ENCODE measurements around the gene ZNF410.
"Not testable (repeated sequence)": the region's sequence is repeated elsewhere in the genome, so short reads cannot be mapped to it uniquely, and the experiment has no call there.

The ZNF410 gene

DNA sequence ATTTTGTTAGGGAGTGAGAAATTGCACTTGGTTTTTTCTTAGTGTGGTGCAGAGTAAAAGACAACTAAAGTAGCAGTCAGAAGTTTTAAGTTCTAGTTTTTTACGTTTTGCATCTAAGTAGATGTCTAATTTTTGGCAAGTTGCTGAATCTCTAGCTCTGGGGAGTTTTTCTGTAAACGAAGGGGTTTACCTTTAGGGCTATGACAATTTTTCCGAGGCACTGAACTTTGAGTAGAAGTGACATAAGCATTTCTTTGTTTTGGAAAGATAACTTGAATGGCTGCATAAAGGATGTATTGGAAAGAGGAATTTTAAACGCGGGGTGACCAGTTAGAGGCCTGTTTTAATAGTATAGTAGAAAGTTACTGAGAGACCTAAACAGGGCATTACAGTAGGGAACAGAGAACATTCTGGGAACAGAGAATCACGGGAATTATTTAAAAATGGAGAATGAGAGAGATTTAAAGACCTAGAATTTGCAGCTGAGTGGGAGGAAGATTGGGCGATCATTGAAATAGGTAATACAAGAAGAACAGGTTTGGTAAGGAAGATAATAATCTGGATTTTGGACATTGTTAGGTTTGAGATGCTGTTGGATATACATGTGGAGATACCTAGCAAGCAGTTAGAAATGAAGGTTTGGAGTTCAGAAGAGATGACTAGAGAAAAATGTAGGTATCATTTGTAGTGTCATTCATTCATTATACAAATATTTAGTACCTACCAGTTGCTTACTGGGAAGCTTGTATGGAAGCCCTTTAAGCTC is 1.2 kb downstream of the ZNF410 start:
- no peak for DNase-seq

DNA sequence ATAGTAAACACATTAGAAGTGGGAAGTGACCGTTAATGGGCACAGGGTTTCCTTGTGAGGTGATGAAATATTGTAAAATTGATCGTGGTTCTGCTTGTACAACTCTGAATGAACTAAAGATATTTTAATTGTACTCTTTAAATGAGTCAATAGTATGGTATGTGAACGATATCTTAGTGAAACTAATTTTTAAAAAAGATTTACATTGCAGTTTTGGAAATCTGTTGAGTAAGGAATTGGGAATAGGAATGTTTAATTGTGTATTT is 1.7 kb downstream of the ZNF410 start:
- DNase-seq, result no peak

DNA sequence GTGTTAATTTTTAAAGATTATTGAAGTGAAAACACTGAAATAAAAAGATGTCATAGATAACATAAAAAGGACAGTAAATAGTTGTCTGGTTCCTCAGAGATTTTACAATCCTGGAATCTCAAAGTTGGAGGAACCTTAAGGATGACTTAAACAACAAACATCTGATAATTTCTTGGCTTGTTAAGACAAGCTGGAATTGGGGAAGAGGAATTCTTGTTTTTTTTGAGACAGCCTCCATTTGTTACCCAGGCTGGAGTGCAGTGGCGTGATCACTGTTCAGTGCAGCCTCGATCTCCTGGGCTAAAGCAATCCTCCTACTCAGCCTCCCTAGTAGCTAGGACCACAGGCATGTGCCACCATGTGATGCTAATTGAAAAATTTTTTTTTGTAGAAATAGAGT is 2.3 kb downstream of the ZNF410 start:
- no peak for DNase-seq

DNA sequence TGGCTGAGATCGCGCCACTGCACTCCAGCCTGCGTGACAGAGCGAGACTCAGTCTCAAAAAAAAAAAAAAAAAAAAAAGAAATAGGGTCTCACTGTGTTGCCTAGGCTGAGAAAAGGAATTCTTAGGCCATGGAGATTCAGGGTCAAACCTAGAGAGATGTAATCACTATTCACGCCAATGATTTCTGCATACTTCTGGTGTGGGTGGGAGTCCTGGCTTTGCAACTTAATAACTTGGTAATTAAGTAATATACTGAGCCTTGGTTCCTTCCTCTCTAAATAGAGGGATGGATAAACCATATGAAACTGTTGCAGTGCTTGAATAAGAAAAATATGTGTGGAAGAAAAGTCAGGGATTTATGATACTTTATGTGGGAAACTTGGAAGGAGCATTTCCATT is 2.7 kb downstream of the ZNF410 start:
- DNase-seq, result no peak

DNA sequence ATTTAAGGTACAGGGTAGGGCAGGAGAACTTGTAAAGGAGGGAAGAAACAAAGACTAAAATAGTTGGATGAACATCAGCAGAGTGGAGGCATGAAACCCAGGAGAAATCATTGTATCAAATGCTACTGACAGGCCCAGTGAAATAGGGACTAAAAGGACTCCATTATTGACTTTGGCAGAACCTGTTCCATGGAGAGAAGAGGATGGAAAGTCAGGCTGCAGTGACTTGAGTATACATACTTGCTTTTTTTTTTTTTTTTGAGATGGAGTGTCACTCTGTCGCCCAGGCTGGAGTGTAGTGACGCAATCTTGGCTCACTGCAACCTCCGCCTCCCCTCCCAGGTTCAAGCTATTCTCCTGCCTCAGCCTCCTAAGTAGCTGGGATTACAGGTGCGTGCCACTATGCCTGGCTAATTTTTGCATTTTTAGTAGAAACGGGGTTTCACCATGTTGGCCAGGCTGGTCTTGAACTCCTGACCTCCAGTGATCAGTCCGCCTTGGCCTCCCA is 7.6 kb downstream of the ZNF410 start:
- DNase-seq, result not testable (repeated sequence)

DNA sequence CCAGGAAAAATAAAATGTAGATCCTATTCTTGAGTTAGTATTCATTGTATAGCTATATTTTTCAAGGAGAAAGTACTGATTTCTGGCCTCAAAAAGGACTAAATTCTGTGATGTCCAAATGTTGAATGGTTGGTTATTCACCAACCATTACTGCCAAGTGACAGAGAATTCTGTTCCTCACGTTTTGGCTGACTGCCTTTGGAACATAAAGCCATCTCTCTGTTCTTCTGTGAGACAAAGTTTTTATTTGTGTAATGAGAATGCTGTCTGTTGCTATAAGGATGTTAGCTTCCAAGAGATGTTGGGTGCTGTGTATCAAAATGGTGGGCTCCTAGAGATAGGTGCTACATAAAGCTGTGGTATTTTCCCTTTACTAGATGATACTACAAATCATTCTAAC is 9.3 kb downstream of the ZNF410 start:
- no peak for DNase-seq

DNA sequence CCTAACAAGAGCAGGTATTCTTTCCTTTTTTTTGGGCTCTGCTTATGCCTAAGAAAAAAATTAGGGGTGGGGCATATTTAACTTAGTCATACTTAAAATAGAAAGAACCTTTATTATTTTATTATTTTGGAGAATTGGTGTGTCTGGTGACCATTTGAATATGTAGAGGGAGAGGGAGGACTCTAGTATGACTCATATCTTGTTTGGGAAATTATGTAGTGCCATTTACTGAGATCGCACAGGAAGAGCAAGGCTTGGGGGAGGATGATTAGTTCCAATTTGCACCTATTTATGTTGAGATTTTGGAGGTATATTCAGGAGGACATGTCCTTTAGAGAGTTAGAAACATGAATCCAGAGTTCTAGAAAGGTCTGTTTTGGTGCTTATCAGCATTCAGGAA is 9.9 kb downstream of the ZNF410 start:
- no peak for DNase-seq

DNA sequence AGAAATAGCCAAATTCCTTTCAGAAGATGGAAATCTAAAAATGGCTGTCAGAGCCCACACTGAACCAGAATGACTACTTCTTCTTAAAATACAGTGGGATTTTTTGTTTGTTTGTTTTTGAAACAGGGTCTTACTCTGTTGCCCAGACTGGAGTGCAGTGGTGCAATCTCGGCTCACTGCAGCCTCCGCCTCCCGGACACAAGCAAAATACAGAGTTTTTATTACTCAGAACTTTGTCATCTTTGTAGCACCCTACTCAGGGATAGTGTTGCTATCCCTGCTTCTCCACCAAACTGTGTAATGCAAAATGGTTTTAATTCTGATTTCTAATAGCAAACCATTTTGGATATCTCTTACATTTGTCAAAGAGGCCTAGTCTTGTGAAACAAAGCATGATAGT is 16.4 kb downstream of the ZNF410 start:
- no peak for DNase-seq

DNA sequence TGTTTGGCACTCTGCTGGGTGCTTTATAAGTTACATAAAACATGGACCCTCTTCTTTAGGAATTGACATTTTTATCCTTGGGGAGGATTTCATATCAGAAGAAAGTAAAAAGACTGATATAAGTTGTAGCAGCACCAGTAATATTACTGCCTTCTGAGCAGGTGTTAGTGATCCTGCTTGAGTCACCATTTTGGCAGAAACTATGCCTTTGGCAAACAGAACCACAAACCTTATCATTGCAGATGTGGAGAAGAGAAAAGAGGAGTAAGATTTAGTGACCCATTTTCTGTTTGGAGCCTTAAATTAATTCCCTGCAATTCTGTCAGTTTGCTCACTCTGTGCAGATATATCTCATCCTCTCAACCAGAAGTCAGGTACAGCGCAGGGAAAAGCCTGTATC is 23.0 kb downstream of the ZNF410 start:
- DNase-seq, result no peak

DNA sequence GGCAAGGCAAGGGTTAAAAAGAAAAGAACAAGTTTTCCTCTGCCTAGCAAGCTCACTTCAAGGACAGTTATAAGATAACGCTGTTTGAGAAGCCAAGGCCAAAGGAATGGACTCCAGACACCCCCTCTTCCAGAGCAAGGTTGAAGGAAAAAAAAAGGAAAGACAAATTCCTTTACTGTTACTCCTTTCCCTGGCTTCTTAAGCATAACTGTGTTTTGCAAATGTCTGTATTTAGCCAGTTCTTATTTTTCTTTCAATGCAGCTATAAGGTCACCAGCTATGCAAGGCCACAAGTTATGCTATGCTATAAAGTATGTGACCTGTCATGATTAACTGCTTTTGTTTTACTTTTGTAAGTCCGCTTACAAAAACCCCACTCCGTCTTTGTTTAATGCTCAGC is 26.6 kb downstream of the ZNF410 start:
- no peak for DNase-seq

DNA sequence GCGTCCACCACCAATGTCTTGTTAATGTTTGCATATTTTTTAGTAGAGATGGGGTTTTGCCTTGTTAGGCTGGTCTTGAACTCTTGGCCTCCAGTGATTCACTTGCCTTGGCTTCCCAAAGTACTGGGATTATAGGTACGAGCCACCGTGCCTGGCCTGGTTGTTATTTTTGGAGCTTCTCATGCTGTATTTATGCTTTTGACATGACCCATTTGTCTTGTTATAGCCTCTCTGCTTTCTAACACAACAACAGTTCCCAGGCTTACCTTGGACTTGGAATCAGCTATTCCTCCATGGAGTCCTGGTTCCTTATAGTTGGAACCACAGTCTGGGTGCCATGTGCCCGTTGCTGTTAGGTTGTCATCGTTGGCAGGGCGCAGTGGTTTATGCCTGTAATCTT is 29.7 kb downstream of the ZNF410 start:
- DNase-seq, result no peak

DNA sequence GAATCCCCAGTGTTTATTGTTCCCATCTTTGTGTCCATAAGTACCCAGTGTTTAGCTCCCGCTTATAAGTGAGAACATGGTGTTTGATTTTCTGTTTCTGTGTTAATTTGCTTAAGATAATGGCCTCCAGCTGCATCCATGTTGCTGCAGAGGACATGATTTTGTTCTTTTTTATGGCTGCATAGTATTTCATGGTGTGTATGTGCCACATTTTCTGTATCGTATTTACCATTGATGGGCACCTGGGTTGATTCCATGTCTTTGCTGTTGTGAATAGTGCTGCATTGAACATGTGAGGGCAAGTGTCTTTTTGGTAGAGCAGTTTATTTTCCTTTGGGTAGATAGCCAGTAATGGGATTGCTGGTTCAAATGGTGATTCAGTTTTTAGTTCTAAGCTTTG is 32.8 kb downstream of the ZNF410 start:
- DNase-seq, result not testable (repeated sequence)

DNA sequence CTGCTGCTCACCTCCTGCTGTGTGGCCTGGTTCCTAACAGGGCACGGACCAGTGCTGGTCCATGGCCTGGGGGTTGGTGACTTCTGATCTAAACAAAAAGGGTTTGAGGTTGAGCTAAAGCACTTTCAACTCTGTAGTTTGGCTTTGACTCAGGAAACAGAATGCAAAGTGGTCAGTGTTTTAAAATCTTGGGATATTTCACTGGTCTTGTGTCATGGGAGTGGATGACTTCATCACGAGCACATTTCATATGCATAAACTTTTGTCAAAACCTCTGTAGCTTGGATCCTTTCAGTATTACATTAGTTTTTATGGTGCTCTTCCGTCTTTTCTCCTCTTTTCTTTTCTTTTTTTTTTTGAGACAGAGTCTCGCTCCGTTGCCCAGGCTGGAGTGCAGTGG is 37.7 kb downstream of the ZNF410 start:
- no peak for DNase-seq

DNA sequence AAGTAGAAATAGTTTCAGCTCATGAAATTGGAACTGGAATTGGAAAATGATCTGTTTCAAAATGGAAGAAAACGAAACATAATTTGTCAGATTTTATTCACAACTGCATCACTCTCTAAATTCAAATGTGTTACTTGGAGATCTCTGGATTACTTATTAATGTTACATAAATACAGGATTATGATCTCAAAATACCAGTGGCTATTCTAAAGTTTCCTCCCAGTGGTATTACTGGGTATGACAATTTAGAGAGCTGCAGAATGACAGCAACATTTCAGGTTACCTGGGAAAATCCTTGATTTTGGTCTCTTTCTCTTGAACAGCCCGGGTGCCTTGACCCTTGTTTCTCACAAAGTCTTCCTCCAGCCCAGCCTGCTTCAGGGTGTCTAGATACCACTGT is 49.0 kb downstream of the ZNF410 start:
- DNase-seq, result no peak

DNA sequence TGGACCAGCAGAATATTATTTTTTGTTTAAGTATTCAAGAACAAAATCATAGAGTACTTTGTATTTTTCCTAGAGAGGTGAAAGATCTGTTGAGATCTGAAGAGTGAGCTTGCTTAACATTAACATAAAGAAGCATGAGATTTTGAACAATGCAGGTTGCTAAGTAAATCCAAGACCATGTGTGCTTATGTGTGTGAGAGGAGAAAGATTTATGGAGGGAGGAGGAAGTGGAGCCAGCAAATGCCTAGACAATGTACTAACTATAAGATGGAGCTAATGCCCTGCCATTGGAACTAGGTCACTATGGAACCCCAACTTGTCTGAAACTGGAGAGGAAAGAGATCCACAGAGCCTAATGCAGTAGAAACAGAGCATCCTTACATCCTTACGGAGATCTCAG is 49.9 kb downstream of the ZNF410 start:
- DNase-seq, result no peak

DNA sequence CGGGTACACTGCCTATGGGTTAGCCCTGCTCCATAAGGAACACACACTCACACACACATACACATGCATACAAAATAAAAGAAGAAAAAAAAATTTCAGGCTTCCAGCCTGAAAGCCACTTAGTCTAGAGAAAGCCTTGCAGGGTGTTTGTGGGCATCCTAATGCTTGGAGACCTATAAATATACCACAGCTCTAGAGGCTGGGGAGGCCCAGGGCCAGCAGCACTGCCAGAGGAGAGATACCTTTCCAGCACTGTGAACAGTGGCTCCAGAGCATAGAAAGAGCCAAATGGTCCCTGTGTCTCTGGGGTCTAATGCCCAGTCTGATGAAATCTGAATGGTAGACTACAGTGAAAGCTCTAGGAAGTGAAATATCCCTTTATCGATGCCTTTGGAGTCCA is 50.4 kb downstream of the ZNF410 start:
- no peak for DNase-seq

DNA sequence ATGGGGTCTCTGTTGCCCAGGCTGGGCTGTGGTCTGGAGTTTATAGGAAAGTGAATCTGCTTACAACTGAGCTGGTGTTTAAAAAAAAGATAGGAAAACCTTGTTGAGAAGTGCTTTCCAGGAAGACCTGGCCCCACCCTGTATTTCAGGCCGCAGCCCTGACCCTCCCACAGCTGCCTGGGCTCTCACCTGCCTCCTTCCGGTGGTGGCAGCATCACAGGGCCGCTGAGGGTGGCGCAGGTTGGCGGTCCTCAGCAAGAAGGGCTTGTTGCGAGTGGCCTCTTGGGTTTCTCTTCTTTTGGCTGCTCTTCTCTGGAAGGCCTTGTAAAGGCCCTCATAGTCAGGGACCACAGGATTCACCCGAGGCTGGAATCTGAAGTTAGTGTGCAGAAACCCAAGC is 55.5 kb downstream of the ZNF410 start:
- no peak for DNase-seq

DNA sequence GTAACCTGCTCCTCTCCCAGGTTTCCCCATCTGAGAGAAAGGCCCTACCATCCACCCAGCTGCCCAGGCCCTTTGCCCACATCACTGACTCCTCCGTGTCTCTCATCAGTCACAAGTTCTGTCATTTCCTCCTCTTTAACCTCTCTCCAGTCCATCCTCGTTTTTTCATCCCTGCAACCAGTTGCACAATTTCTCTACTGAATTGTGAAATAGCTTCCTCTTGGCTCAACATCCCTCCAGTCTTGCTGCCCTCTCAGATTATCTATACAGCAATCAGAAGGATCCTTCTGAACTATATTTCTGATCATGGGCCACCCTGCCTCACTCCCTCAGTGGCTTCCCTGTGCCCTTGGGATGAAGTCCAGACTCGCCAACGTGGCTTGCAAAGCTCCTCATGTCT is 56.4 kb downstream of the ZNF410 start:
- peak; percentile 25 for DNase-seq

DNA sequence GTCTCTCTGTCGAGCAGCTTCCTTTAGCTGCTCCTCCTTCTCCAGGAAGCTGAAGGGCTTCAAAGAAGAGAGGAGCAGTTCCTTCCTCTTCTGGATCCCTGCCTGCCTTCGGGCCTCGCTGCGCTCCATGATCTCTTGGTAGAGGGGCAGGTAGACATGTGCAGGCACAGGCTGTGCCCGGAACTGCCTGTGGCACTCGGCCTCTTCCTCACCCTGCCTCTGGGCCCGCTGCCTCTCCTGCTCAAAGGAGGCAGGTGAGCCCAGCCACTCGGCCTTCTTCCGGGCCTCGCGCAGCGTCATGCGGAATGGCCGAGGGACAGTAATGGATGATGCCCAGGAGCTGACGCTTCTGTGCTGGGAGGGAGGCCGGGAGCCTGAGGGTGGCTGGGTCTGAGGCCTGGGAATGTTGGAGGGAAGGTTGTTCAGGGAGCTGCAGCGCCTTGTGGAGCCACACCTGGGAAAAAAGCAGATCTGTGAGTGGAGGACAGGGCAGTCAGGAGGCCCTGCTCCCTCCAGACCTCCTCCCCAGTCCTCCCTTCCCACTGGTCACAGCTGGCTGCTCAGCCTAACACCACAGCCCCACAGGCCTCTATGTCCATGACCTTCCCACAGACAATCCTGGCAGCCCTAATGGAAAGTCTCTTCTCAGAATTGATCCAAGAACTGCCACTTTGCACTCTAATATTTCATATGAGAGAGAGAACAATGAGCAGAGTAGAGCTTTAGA is 57.9 kb downstream of the ZNF410 start:
- DNase-seq, result peak; percentile 3

DNA sequence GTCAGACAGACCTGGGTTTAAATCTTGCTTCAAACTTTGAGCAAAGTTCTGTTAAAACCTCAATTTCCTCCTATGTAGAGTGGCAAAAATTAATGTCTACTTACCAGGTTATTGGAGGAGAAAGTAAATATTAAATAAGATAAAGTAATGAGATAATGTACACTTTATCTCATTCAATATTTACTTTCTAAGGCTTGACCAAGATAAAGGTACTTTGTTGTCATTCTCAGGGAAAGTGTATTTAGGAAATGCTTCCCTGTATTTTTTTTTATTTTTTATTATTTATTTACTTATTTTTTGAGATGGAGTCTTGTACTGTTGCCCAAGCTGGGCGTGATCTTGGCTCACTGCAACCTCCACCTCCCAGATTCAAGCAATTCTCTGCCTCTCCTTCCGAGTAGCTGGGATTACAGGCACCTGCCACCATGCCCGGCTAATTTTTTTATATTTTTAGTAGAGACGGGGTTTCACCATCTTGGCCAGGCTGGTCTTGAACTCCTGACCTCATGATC is 58.6 kb downstream of the ZNF410 start:
- no peak for DNase-seq

DNA sequence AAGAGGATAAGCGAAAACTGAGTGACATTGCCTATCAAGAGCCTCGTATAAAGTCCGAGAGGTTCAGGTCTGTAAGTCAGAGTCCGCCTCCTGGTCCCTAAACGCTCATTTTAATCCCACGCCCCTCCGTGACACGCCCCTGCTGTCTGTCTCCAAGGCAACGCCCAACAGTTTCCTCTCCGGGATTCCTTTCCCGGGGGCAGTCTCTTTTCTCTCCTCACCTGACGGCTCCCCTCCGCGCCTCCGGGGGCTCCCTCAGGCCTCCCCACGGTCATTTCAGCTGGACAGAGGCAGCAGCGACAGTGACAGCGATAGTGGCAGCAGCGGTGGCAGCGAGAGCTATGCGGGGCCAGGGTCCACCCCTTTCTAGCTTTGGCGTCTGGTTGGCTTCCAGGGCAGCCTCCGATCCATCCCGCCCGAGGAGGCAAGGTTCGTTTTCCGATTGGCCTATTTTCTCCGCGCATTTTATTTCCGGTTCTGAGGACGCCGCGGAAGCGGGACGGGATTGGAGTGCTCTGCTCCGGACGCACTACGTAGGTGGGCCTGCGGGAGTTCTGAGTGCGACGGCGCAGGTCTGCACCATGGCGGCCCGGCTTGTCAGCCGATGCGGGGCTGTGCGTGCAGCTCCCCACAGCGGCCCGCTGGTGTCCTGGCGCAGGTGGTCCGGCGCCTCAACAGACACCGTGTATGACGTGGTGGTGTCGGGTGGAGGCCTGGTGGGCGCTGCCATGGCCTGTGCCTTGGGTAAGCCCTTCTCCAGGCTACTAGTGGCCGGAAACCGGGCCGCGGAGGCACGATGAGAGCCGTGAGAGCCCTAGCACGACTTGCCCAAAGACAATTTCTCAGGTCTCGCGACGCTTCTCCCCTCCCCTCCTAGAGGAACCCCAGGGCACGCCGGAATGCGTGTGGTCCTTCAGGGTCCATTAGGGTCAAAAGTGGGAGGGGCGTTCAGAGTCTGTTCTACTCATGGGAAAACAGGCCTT is 63.4 kb downstream of the ZNF410 start, which contains the start of the genes COQ6 and FAM161B:
COQ6 (plus strand) TSS at position 551 of the 983 bp plus-strand sequence; CDS start at position 582, 31 bp downstream.
FAM161B (minus strand) TSS at position 343 of the 983 bp plus-strand sequence; CDS start at position 275, 68 bp downstream.
- DNase-seq, result peak; percentile 91

DNA sequence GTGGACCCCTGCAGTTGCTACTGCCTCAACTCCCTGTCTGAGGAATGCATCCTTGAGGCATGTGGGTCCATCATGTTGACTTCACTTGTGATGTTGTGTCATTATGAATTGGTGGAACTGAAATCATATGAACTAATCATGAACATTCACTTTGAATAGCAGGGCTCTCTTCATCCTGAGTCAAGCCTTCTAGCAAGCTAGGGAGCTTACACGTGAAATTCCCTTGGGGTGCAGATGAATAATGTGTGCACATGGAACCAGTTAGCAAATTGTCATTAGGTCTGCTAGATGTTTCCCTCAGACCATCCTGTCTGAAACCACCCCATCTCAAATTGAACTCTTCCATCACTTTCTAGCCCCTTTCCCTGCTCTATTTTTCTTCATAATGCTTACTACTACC is 67.1 kb downstream of the ZNF410 start:
- no peak for DNase-seq

DNA sequence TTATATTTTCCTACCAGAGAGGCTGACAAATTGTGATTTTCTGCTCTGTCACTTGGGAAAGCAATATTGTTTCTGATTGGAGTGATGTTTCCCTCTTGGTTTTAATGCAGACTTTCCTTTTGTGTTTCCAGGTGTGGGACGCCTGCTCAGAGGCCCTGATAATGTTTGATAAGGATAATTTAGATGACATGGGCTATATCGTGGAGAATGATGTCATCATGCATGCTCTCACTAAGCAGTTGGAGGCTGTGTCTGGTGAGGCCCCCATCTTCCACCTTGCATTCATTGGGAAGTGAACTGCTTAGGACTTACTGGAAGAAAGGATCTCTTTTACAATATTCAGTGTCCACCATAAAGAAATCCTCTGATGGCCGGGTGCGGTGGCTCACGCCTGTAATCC is 69.0 kb downstream of the ZNF410 start:
- no peak for DNase-seq

Data from CD4-positive, alpha-beta T cell treated with Interferon gamma for 1 hour (primary cell).